ENCODE results near the gene CACNA1B.

Gene CACNA1B

DNA sequence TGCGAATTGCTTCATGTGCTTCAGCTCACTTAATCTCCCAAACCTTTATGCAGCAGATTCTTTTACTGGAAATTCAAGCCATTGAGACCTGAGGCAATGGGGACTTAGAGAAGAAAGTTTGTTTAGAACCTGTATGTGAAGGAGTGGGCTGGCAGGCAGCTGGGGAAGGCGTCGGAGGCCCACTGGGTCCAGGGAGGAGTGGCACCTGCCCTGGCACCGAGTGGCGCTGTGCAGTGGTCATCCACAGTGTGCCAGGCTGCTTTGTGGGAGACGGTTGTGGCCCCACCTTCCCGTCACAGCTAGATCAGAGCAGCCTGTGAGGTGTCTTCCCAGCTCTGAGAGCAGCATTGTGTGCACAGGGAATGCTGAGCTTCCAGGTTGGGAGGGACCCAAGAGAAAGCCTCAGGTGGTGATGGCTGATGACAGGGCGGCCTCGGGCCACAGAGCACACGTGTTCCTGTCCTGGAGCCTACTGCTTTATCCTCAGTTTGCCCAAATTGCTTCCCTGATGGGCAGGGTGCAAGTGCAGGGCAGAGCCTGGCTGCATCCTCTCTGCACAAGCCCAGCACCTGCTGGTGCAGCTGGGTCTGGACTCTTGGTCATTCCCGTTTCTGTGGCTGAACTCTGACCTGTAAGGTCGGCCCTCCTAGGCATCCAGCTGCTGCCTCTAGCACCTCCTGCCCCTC is 175.2 kb downstream of the CACNA1B start:
- Histone ChIP-seq H3K9me3 (ENCODE audit: severe bottlenecking) (no peaks in the 10 kb centered on the region), H3K36me3 (peaks cover 12% of the 10 kb centered on the region), H3K27me3 (ENCODE audit: insufficient read depth, low read depth, severe bottlenecking) (no peaks in the 10 kb centered on the region), H3K27ac (no peak overlapping the region), H3K4me3 (ENCODE audit: low read depth, low read length) (no peak overlapping the region)
- TF ChIP-seq, protein P1, sequence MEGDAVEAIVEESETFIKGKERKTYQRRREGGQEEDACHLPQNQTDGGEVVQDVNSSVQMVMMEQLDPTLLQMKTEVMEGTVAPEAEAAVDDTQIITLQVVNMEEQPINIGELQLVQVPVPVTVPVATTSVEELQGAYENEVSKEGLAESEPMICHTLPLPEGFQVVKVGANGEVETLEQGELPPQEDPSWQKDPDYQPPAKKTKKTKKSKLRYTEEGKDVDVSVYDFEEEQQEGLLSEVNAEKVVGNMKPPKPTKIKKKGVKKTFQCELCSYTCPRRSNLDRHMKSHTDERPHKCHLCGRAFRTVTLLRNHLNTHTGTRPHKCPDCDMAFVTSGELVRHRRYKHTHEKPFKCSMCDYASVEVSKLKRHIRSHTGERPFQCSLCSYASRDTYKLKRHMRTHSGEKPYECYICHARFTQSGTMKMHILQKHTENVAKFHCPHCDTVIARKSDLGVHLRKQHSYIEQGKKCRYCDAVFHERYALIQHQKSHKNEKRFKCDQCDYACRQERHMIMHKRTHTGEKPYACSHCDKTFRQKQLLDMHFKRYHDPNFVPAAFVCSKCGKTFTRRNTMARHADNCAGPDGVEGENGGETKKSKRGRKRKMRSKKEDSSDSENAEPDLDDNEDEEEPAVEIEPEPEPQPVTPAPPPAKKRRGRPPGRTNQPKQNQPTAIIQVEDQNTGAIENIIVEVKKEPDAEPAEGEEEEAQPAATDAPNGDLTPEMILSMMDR (IDR thresholded peaks at IDR 0.05; ENCODE audit: low read depth, low read length), result no peak
- no peak for DNase-seq

DNA sequence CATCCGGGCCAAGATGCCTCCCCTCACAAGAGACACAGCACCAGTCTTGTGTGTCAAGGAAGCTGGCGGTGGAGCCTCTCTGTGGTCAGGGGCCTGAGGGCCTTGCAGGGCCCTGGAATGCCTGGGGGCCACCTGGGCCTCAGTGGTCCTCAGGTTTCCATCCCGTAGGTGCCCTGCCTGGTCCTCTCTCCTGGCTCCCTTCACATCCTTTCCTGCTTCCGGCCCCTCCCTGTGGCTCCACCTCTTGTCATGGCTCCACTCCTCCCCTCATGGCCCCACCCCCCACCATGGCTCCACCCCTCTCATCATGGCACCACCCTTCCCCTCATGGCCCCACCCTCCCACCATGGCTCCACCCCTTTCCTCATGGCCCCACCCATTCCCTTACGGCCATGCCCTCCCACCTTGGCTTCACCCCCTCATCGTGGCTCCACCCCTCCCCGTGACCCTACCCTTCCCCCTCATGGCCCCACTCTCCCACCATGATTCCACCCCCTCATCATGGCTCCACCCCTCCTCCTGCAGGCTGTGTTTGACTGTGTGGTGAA is 175.8 kb downstream of the CACNA1B start:
- H3K27ac ChIP-seq, result no peak overlapping the region
- peaks cover 19% of the 10 kb centered on the region for H3K36me3 ChIP-seq
- H3K27me3 ChIP-seq (ENCODE audit: insufficient read depth, low read depth, severe bottlenecking), result no peaks in the 10 kb centered on the region
- no peak overlapping the region for H3K4me3 ChIP-seq (ENCODE audit: low read depth, low read length)
- TF ChIP-seq, protein P1 (IDR thresholded peaks at IDR 0.05; ENCODE audit: low read depth, low read length), result no peak
- no peaks in the 10 kb centered on the region for H3K9me3 ChIP-seq (ENCODE audit: severe bottlenecking)
- DNase-seq, result no peak

DNA sequence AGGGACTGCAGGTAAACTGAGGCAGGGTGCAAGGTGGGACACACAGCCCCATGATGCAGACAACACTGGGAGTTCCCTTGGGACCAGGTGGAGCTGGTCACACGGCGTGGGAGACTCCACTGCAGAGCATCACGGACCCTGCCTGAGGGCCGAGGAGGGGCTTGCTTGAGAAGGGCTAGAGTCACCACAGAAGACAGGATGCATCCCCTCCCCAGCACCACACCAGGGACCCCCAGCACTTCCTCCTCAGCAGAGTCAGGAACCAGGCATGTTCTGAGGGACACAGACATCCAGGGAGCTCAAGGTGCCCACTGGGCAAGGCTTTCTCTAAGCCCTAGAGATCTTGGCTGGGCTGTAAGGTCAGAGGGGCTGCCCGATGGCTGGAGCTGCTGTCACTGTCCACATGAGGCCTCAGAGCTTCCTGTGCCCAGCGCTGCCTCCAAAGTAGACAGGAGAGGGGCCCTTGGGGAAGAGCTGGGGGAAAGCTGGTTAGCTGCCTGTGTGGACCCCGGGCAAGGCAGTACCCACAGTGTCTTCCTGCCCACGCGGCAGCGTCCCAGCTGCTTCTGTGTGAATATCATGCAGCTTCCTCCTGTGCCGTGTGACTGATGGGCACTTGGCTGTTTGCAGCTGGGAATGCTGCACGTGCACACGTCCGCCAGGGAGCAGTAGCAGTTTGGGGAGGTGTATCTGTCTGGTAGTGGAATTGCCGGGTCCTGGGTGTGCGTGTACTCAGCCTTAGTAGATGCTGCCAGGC is 176.6 kb downstream of the CACNA1B start:
- no peaks in the 10 kb centered on the region for H3K9me3 ChIP-seq (ENCODE audit: severe bottlenecking)
- peaks cover 26% of the 10 kb centered on the region for H3K36me3 ChIP-seq
- peak; percentile 4 for DNase-seq
- H3K27ac ChIP-seq, result no peak overlapping the region
- no peak overlapping the region for H3K4me3 ChIP-seq (ENCODE audit: low read depth, low read length)
- TF ChIP-seq, protein P1 (IDR thresholded peaks at IDR 0.05; ENCODE audit: low read depth, low read length), result no peak
- no peaks in the 10 kb centered on the region for H3K27me3 ChIP-seq (ENCODE audit: insufficient read depth, low read depth, severe bottlenecking)

DNA sequence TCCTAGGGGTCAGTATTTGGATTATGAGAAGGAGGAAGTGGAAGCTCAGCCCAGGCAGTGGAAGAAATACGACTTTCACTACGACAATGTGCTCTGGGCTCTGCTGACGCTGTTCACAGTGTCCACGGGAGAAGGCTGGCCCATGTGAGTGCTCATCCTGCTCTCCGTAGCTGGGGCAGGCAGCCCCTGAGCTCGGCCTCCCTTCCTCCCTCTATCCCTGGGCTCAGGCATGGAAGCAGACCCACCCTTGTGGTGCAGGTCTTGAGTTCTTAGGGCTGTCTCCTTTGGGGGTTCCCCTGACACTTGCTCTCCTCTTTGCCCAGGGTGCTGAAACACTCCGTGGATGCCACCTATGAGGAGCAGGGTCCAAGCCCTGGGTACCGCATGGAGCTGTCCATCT is 180.1 kb downstream of the CACNA1B start:
- Histone ChIP-seq H3K9me3 (ENCODE audit: severe bottlenecking) (no peaks in the 10 kb centered on the region), H3K27me3 (ENCODE audit: insufficient read depth, low read depth, severe bottlenecking) (no peaks in the 10 kb centered on the region), H3K4me3 (ENCODE audit: low read depth, low read length) (no peak overlapping the region), H3K36me3 (peaks cover 45% of the 10 kb centered on the region), H3K27ac (no peak overlapping the region)
- DNase-seq, result peak; percentile 0
- TF ChIP-seq, protein P1 (IDR thresholded peaks at IDR 0.05; ENCODE audit: low read depth, low read length), result no peak

DNA sequence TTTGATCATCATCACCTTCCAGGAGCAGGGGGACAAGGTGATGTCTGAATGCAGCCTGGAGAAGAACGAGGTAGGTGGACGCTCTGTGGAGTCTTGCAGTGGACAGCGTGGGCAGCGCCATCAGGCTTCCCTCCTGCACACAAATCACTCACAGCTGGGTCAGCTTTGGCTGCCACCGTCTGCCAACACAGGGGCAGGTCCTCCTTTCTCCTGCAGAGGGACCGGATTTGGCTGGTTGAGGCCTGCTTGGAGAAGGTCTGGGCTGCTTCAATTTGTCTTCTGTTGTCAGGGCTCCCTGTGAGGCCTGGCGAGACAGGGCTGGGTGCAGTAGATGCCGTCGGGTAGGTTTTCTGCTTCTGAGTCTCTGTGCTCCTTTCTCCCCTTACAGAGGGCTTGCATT is 180.6 kb downstream of the CACNA1B start:
- no peaks in the 10 kb centered on the region for H3K9me3 ChIP-seq (ENCODE audit: severe bottlenecking)
- H3K27me3 ChIP-seq (ENCODE audit: insufficient read depth, low read depth, severe bottlenecking), result no peaks in the 10 kb centered on the region
- peak; percentile 2 for DNase-seq
- no peak overlapping the region for H3K4me3 ChIP-seq (ENCODE audit: low read depth, low read length)
- H3K36me3 ChIP-seq, result peaks cover 47% of the 10 kb centered on the region
- TF ChIP-seq, protein P1 (IDR thresholded peaks at IDR 0.05; ENCODE audit: low read depth, low read length), result no peak
- no peak overlapping the region for H3K27ac ChIP-seq
